Endodermal cell (in vitro differentiated cells): ENCODE results near the gene CHIT1. TPM values are rescaled to one million over a fixed set of nuclear protein-coding genes. Genes with fewer than 3 reads are reported as not detected.

Experiments
- DNase-seq: peaks from one replicate; pipeline ENCODE4 v3.0.0-alpha.2; 2017
- H3K27ac ChIP-seq: 2 replicates; pipeline ENCODE4 v1.5.1; 2013; ENCODE audit warnings: mild to moderate bottlenecking, low read depth, low read length, moderate library complexity
- H3K27me3 ChIP-seq: 2 replicates; pipeline ENCODE4 v1.6.1; 2013; ENCODE audit warnings: mild to moderate bottlenecking, low read length, moderate library complexity; ENCODE audit not compliant: insufficient read depth, control insufficient read depth, poor library complexity, severe bottlenecking
- H3K36me3 ChIP-seq: 2 replicates; pipeline ENCODE4 v1.7.0; 2013; ENCODE audit warnings: mild to moderate bottlenecking, low read length, moderate library complexity; ENCODE audit not compliant: control insufficient read depth, insufficient read depth
- H3K4me1 ChIP-seq: one replicate; pipeline ENCODE4 v1.7.0; 2013; ENCODE audit warnings: low read length; ENCODE audit not compliant: control insufficient read depth, insufficient read depth
- H3K4me3 ChIP-seq: 2 replicates; pipeline ENCODE4 v1.5.1; 2013; ENCODE audit warnings: mild to moderate bottlenecking, low read length, moderate library complexity
- H3K9ac ChIP-seq: 2 replicates; pipeline ENCODE4 v1.6.1; 2013; ENCODE audit warnings: mild to moderate bottlenecking, low read length, moderate library complexity; ENCODE audit not compliant: poor library complexity, severe bottlenecking; ENCODE audit errors: extremely low read depth
- H3K9me3 ChIP-seq: 2 replicates; pipeline ENCODE4 v1.6.1; 2013; ENCODE audit warnings: mild to moderate bottlenecking, low read length, moderate library complexity; ENCODE audit not compliant: control insufficient read depth
- H3K27ac Mint-ChIP-seq: 2 replicates; pipeline ENCODE4 v1.8.0; 2020; ENCODE audit warnings: mixed read lengths
- H3K27me3 Mint-ChIP-seq: 2 replicates; pipeline ENCODE4 v1.8.0; 2021; ENCODE audit warnings: mild to moderate bottlenecking, mixed read lengths; ENCODE audit not compliant: insufficient read depth
- H3K36me3 Mint-ChIP-seq: 2 replicates; pipeline ENCODE4 v1.8.0; 2020; ENCODE audit warnings: low read depth, mixed read lengths
- H3K4me1 Mint-ChIP-seq: 2 replicates; pipeline ENCODE4 v1.8.0; 2020; ENCODE audit warnings: mixed read lengths
- H3K4me3 Mint-ChIP-seq: 2 replicates; pipeline ENCODE4 v1.8.0; 2020; ENCODE audit warnings: mild to moderate bottlenecking, moderate library complexity, mixed read lengths
- H3K9me3 Mint-ChIP-seq: 2 replicates; pipeline ENCODE4 v1.8.0; 2020; ENCODE audit warnings: mild to moderate bottlenecking, mixed read lengths
- CTCF ChIP-seq: fragments of 200-600 bp; sonication (generic); conservative IDR thresholded peaks from 2 replicates; pipeline ENCODE4 v1.5.0; 2021; ENCODE audit warnings: antibody characterized with exemption, mild to moderate bottlenecking
- WGBS, 2 experiments: methylation state at CpG; one replicate each; pipeline versions ENCODE4 v1.1.5 to v1.1.7; 2013; ENCODE audit warnings: missing lambda C conversion rate in 2 of 2, mixed read lengths in 1 of 2; ENCODE audit not compliant: insufficient coverage in 1 of 2, insufficient read length in 1 of 2; 5-methylcytosine and 5-hydroxymethylcytosine counted together
- total RNA-seq, 2 donors: library from RNA; stranded (reverse); fragmentation: NEBNext Ultra II Directional in 1 of 2; extraction: Animal tissue kit (Norgen Biotek cat#: 25700) in 1 of 2; gene quantifications; 2 replicates in 1 of 2; 3 replicates in 1 of 2; pipeline ENCODE4 v1.2.1, GENCODE V29; 2021

The CHIT1 gene
- total RNA-seq, 2 donors from 2014 or later, result 0.07 TPM; not detected in 1

GRCh38 chr1:203252678-203253077, 23.2 kb upstream of the CHIT1 start:
- H3K27me3 Mint-ChIP-seq, result peaks cover 51% of the 10 kb centered on the region
- no peak overlapping the region for H3K9ac ChIP-seq
- WGBS, 2 experiments, result 90 to 95% methylated on average over 3 of the region's 3 CpGs
- no peak overlapping the region for H3K4me3 Mint-ChIP-seq
- H3K9me3 ChIP-seq, result peaks cover 18% of the 10 kb centered on the region
- DNase-seq, result no peak
- no peaks in the 10 kb centered on the region for H3K4me1 ChIP-seq
- no peak for TF ChIP-seq CTCF
- peaks cover 23% of the 10 kb centered on the region for H3K9me3 Mint-ChIP-seq
- no peak overlapping the region for H3K4me3 ChIP-seq
- H3K27ac Mint-ChIP-seq, result no peak overlapping the region
- H3K27me3 ChIP-seq, result no peaks in the 10 kb centered on the region
- no peaks in the 10 kb centered on the region for H3K36me3 ChIP-seq
- H3K4me1 Mint-ChIP-seq, result no peaks in the 10 kb centered on the region
- no peak overlapping the region for H3K27ac ChIP-seq
- no peaks in the 10 kb centered on the region for H3K36me3 Mint-ChIP-seq

- Mint-ChIP-seq H3K36me3 (no peaks in the 10 kb centered on the region), H3K4me3 (no peak overlapping the region), H3K4me1 (no peaks in the 10 kb centered on the region), H3K27ac (no peak overlapping the region), H3K9me3 (peaks cover 12% of the 10 kb centered on the region), H3K27me3 (peaks cover 44% of the 10 kb centered on the region)
- 100% methylated on average over 1 of the region's 2 CpGs; no CpG with 5 or more reads in 1 of the 2 experiments for WGBS, 2 experiments
- no peaks in the 10 kb centered on the region for H3K27me3 ChIP-seq
- H3K9me3 ChIP-seq, result peaks cover 18% of the 10 kb centered on the region
- TF ChIP-seq CTCF, result no peak
- H3K4me3 ChIP-seq, result no peak overlapping the region
- no peak for DNase-seq
- no peaks in the 10 kb centered on the region for H3K36me3 ChIP-seq
- no peak overlapping the region for H3K9ac ChIP-seq
- H3K4me1 ChIP-seq, result no peaks in the 10 kb centered on the region
- no peak overlapping the region for H3K27ac ChIP-seq
Observed at GRCh38 chr1:203251466-203251865, 22.0 kb upstream of the CHIT1 start.

GRCh38 chr1:203250911-203251310, 21.4 kb upstream of the CHIT1 start:
- peaks cover 13% of the 10 kb centered on the region for H3K9me3 ChIP-seq
- no peaks in the 10 kb centered on the region for H3K4me1 ChIP-seq
- Mint-ChIP-seq H3K9me3 (peaks cover 6% of the 10 kb centered on the region), H3K4me1 (no peaks in the 10 kb centered on the region), H3K27ac (no peak overlapping the region), H3K36me3 (no peaks in the 10 kb centered on the region), H3K4me3 (no peak overlapping the region), H3K27me3 (peaks cover 42% of the 10 kb centered on the region)
- peaks cover under 1% of the 10 kb centered on the region for H3K27me3 ChIP-seq
- H3K4me3 ChIP-seq, result no peak overlapping the region
- no peak overlapping the region for H3K9ac ChIP-seq
- 85 to 86% methylated on average over 2 of the region's 2 CpGs for WGBS, 2 experiments
- no peaks in the 10 kb centered on the region for H3K36me3 ChIP-seq
- DNase-seq, result no peak
- H3K27ac ChIP-seq, result no peak overlapping the region
- TF ChIP-seq CTCF, result no peak
